H9 (cell line): ENCODE results near the gene IL12RB1. TPM values are rescaled to one million over a fixed set of nuclear protein-coding genes. Genes with fewer than 3 reads are reported as not detected.

ENCODE experiments used
- DNase-seq: peaks from one replicate; pipeline ENCODE4 v3.0.0-alpha.2; 2017
- H2AFZ ChIP-seq: one replicate; pipeline ENCODE4 v1.6.1; 2013; ENCODE audit warnings: mild to moderate bottlenecking, low read length, control low read depth, moderate library complexity
- H2AK5ac ChIP-seq: 2 replicates; pipeline ENCODE4 v1.6.1; 2013; ENCODE audit warnings: low read length, control low read depth, mixed read lengths; ENCODE audit not compliant: insufficient read length
- H2BK120ac ChIP-seq: one replicate; pipeline ENCODE4 v1.6.1; 2013; ENCODE audit warnings: low read depth, mild to moderate bottlenecking, low read length, control low read depth, inconsistent platforms; ENCODE audit not compliant: poor library complexity, severe bottlenecking
- H2BK12ac ChIP-seq: 2 replicates; pipeline ENCODE4 v1.6.1; 2013; ENCODE audit warnings: low read length, control low read depth, mixed read lengths, low read depth; ENCODE audit not compliant: insufficient read length
- H2BK15ac ChIP-seq: 2 replicates; pipeline ENCODE4 v1.6.1; 2013; ENCODE audit warnings: low read depth, low read length, control low read depth
- H2BK20ac ChIP-seq: one replicate; pipeline ENCODE4 v1.6.1; 2013; ENCODE audit warnings: low read depth, mild to moderate bottlenecking, low read length, control low read depth, inconsistent platforms; ENCODE audit not compliant: poor library complexity, severe bottlenecking
- H2BK5ac ChIP-seq: 2 replicates; pipeline ENCODE4 v1.6.1; 2013; ENCODE audit warnings: low read length, control low read depth, mixed read lengths; ENCODE audit not compliant: insufficient read length
- H3K14ac ChIP-seq: 2 replicates; pipeline ENCODE4 v1.6.1; 2013; ENCODE audit warnings: low read length, control low read depth; ENCODE audit not compliant: insufficient read depth
- H3K18ac ChIP-seq: 2 replicates; pipeline ENCODE4 v1.6.1; 2013; ENCODE audit warnings: low read depth, mild to moderate bottlenecking, mixed read lengths, low read length, control low read depth; ENCODE audit not compliant: insufficient read length
- H3K23ac ChIP-seq: 2 replicates; pipeline ENCODE4 v1.6.1; 2013; ENCODE audit warnings: low read length, control low read depth, mixed read lengths, low read depth; ENCODE audit not compliant: insufficient read length
- H3K23me2 ChIP-seq: 2 replicates; pipeline ENCODE4 v1.6.1; 2013; ENCODE audit warnings: low read depth, mild to moderate bottlenecking, mixed read lengths, low read length, control low read depth; ENCODE audit not compliant: insufficient read length, poor library complexity, severe bottlenecking
- H3K27ac ChIP-seq: 2 replicates; pipeline ENCODE4 v1.5.1; 2013; ENCODE audit warnings: low read length, control low read depth, mixed read lengths, low read depth; ENCODE audit not compliant: insufficient read length
- H3K27me3 ChIP-seq: 2 replicates; pipeline ENCODE4 v1.6.1; 2013; ENCODE audit warnings: low read length, control low read depth, inconsistent platforms; ENCODE audit not compliant: insufficient read depth
- H3K4ac ChIP-seq: 2 replicates; pipeline ENCODE4 v1.6.1; 2013; ENCODE audit warnings: low read depth, mild to moderate bottlenecking, control low read depth, inconsistent platforms, low read length, moderate library complexity
- H3K4me1 ChIP-seq: 2 replicates; pipeline ENCODE4 v1.6.1; 2013; ENCODE audit warnings: low read length, control low read depth, inconsistent platforms; ENCODE audit not compliant: insufficient read depth
- H3K4me2 ChIP-seq: 2 replicates; pipeline ENCODE4 v1.6.1; 2013; ENCODE audit warnings: low read length, control low read depth, mixed read lengths; ENCODE audit not compliant: insufficient read length, insufficient read depth
- H3K56ac ChIP-seq: 2 replicates; pipeline ENCODE4 v1.6.1; 2013; ENCODE audit warnings: low read depth, mild to moderate bottlenecking, mixed read lengths, low read length, control low read depth; ENCODE audit not compliant: insufficient read length
- H3K79me1 ChIP-seq: 2 replicates; pipeline ENCODE4 v1.6.1; 2013; ENCODE audit warnings: low read depth, mild to moderate bottlenecking, moderate library complexity, low read length, control low read depth, inconsistent platforms; ENCODE audit not compliant: insufficient read depth, poor library complexity, severe bottlenecking
- H3K79me2 ChIP-seq: 2 replicates; pipeline ENCODE4 v1.6.1; 2013; ENCODE audit warnings: low read length, control low read depth, inconsistent platforms; ENCODE audit not compliant: insufficient read depth
- H3K9ac ChIP-seq: 2 replicates; pipeline ENCODE4 v1.6.1; 2013; ENCODE audit warnings: low read length, control low read depth, mixed read lengths; ENCODE audit not compliant: insufficient read length; ENCODE audit errors: extremely low read depth
- H3K9me3 ChIP-seq: one replicate; pipeline ENCODE4 v1.6.1; 2013; ENCODE audit warnings: low read depth, low read length, inconsistent platforms; ENCODE audit not compliant: control insufficient read depth
- H3T11ph ChIP-seq: one replicate; pipeline ENCODE4 v1.6.1; 2013; ENCODE audit warnings: mild to moderate bottlenecking, low read length, control low read depth, inconsistent platforms
- H4K20me1 ChIP-seq: one replicate; pipeline ENCODE4 v1.6.1; 2013; ENCODE audit not compliant: control insufficient read depth, insufficient read length, insufficient read depth
- H4K5ac ChIP-seq: 2 replicates; pipeline ENCODE4 v1.6.1; 2013; ENCODE audit warnings: low read depth, mild to moderate bottlenecking, mixed read lengths, low read length, control low read depth; ENCODE audit not compliant: insufficient read length
- H4K8ac ChIP-seq: replicated peaks from 2 replicates; pipeline ENCODE4 v1.6.1; 2013; ENCODE audit warnings: low read length, control low read depth, mixed read lengths, low read depth; ENCODE audit not compliant: insufficient read length
- H4K91ac ChIP-seq: 2 replicates; pipeline ENCODE4 v1.6.1; 2013; ENCODE audit warnings: low read depth, mild to moderate bottlenecking, moderate library complexity, mixed read lengths, low read length, control low read depth; ENCODE audit not compliant: insufficient read length
- H3K27ac Mint-ChIP-seq, 3 experiments: 2 replicates in 2 of 3; 3 replicates in 1 of 3; pipeline ENCODE4 v1.8.0; 2020 to 2021; ENCODE audit warnings: mixed read lengths in 3 of 3, mild to moderate bottlenecking in 1 of 3, moderate library complexity in 1 of 3
- H3K27me3 Mint-ChIP-seq: 2 replicates; pipeline ENCODE4 v1.8.0; 2021; ENCODE audit warnings: low read depth, mild to moderate bottlenecking, moderate library complexity, mixed read lengths
- H3K36me3 Mint-ChIP-seq, 3 experiments: 2 replicates in 2 of 3; 3 replicates in 1 of 3; pipeline ENCODE4 v1.8.0; 2020 to 2021; ENCODE audit warnings: low read depth in 3 of 3, mixed read lengths in 3 of 3; ENCODE audit not compliant: insufficient read depth in 1 of 3
- H3K4me1 Mint-ChIP-seq, 2 experiments: 2 replicates each; pipeline ENCODE4 v1.8.0; 2020; ENCODE audit warnings: mixed read lengths in 2 of 2
- H3K4me3 Mint-ChIP-seq, 2 experiments: 2 replicates in 1 of 2; 3 replicates in 1 of 2; pipeline ENCODE4 v1.8.0; 2020 to 2021; ENCODE audit warnings: mild to moderate bottlenecking in 2 of 2, mixed read lengths in 2 of 2, moderate library complexity in 1 of 2
- H3K9me3 Mint-ChIP-seq, 2 experiments: 2 replicates in 1 of 2; 3 replicates in 1 of 2; pipeline ENCODE4 v1.8.0; 2020; ENCODE audit warnings: mild to moderate bottlenecking in 2 of 2, mixed read lengths in 2 of 2, moderate library complexity in 1 of 2
- WGBS: extraction: QIAGEN DNeasy Blood & Tissue Kit; methylation state at CpG from one replicate; pipeline ENCODE4 v1.1.7; 2013; ENCODE audit warnings: missing lambda C conversion rate, low lambda C conversion rate, mixed read lengths; ENCODE audit not compliant: insufficient read length; ENCODE audit errors: extremely low coverage; 5-methylcytosine and 5-hydroxymethylcytosine counted together
- total RNA-seq: library from RNA; stranded (reverse); gene quantifications from 2 replicates; pipeline ENCODE4 v1.2.1, GENCODE V29; 2021
- TF ChIP-seq, protein P1 (sequence below): fragments of 200-600 bp; sonication (generic); conservative IDR thresholded peaks from 3 replicates; pipeline ENCODE4 v1.8.0; 2021; ENCODE audit warnings: antibody characterized with exemption, mild to moderate bottlenecking

IL12RB1 gene
- total RNA-seq, 1 experiment from 2014 or later: not detected

DNA sequence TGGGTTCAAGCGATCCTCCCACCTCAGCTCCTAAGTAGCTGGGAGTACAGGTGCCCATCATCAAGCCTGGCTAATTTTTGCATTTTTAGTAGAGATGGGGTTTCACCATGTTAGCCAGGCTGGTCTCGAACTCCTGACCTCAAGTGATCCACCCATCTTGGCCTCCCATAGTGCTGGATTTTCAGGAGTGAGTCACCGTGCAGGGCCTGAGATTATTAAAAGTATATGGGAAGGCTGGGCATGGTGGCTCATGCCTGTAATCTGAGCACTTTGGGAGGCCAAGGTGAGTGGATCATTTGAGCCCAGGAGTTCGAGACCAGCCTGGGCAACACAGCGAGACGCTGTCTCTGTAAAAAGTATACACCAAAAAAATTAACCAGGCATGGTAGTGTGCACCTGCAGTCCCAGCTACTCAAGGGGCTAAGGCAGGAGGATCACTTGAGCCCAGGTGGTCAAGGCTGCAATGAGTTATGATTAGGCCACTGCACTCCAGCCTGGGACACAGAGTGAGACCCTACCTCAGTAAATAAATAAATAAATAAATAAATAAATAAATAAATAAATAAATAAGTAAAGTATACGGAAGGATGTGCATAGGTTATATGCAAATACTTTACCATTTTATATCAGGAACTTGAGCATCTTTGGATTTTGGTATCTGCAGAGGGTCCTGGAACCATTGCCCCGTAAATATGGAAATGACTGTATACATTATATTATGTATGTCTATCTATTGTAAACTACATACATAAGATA is 854 bp downstream of the IL12RB1 start:
- Histone ChIP-seq H3K23me2 (no peaks in the 10 kb centered on the region), H2BK12ac (no peak overlapping the region), H4K8ac (no peak overlapping the region), H3K4ac (no peak overlapping the region), H4K5ac (no peak overlapping the region), H3K4me2 (no peak overlapping the region), H3K56ac (no peak overlapping the region), H3K23ac (no peak overlapping the region), H3K79me1 (no peaks in the 10 kb centered on the region), H3K27ac (no peak overlapping the region), H4K91ac (no peak overlapping the region), H3K9ac (no peak overlapping the region), H2BK120ac (no peak overlapping the region), H4K20me1 (no peaks in the 10 kb centered on the region), H3T11ph (no peak overlapping the region), H3K9me3 (no peaks in the 10 kb centered on the region), H3K4me1 (no peaks in the 10 kb centered on the region), H2AK5ac (no peak overlapping the region), H3K18ac (no peak overlapping the region), H2AFZ (no peak overlapping the region), H2BK5ac (no peak overlapping the region), H2BK15ac (no peak overlapping the region), H3K14ac (no peak overlapping the region), H3K27me3 (no peaks in the 10 kb centered on the region), H3K79me2 (no peaks in the 10 kb centered on the region), H2BK20ac (no peak overlapping the region)
- TF ChIP-seq, protein P1, sequence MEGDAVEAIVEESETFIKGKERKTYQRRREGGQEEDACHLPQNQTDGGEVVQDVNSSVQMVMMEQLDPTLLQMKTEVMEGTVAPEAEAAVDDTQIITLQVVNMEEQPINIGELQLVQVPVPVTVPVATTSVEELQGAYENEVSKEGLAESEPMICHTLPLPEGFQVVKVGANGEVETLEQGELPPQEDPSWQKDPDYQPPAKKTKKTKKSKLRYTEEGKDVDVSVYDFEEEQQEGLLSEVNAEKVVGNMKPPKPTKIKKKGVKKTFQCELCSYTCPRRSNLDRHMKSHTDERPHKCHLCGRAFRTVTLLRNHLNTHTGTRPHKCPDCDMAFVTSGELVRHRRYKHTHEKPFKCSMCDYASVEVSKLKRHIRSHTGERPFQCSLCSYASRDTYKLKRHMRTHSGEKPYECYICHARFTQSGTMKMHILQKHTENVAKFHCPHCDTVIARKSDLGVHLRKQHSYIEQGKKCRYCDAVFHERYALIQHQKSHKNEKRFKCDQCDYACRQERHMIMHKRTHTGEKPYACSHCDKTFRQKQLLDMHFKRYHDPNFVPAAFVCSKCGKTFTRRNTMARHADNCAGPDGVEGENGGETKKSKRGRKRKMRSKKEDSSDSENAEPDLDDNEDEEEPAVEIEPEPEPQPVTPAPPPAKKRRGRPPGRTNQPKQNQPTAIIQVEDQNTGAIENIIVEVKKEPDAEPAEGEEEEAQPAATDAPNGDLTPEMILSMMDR: no peak
- no CpG with 5 or more reads among the region's 8 CpGs for WGBS
- H3K9me3 Mint-ChIP-seq: peaks cover 4 to 8% of the 10 kb centered on the region in 2 experiments; a peak in 3 of 5 replicates
- no peak overlapping the region for H3K4me3 Mint-ChIP-seq
- peaks cover 11% of the 10 kb centered on the region for H3K27me3 Mint-ChIP-seq
- H3K36me3 Mint-ChIP-seq: no peaks in the 10 kb centered on the region
- 0 out of 7 replicates have a peak overlapping the region, but pooled peaks of 1 of the 3 experiments have one; percentile 40 for H3K27ac Mint-ChIP-seq
- H3K4me1 Mint-ChIP-seq: no peaks in the 10 kb centered on the region
- DNase-seq: no peak
